ENCODE data around the gene PLA2R1. TPM values are rescaled to one million over a fixed set of nuclear protein-coding genes. Genes with fewer than 3 reads are reported as not detected.

PLA2R1 gene
- total RNA-seq, 4 donors from 2014 or later = 1.4 to 18.2 (median 14.6) TPM

DNA sequence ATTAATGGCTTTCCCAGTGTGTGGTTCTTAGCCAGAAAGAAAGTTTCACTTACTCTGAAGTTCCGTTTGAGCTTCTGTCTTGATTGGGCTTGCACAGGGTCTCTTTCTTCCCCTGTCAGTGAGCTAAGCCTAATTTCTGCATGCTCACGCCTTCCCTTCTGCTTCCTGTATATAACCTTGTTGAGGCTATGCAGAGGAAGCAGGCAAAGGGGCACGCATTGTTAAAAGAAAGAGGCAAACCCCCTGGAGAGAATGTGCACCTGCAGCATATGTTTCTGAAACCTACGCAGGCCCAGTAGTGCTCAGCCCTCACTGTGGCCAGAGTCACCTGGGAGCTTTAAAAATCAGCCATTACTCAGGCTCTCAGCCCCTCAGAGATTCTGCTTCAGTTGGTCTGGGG is 14.5 kb upstream of the PLA2R1 start:
- Histone ChIP-seq H3K27me3 (no peaks in the 10 kb centered on the region), H3K36me3 (no peaks in the 10 kb centered on the region), H3K4me1 (peaks cover 0 to 45% (median 13%) of the 10 kb centered on the region in 4 donors), H3K4me3 (no peak overlapping the region), H3K9me3 (no peaks in the 10 kb centered on the region), H3K27ac (peak overlapping the region; percentile 62 to 75 (median 65))
- no peak for TF ChIP-seq POLR2AphosphoS5 (IDR thresholded peaks at IDR 0.05)
- TF ChIP-seq POLR2A (IDR thresholded peaks at IDR 0.05) = no peak
- TF ChIP-seq, protein P1, sequence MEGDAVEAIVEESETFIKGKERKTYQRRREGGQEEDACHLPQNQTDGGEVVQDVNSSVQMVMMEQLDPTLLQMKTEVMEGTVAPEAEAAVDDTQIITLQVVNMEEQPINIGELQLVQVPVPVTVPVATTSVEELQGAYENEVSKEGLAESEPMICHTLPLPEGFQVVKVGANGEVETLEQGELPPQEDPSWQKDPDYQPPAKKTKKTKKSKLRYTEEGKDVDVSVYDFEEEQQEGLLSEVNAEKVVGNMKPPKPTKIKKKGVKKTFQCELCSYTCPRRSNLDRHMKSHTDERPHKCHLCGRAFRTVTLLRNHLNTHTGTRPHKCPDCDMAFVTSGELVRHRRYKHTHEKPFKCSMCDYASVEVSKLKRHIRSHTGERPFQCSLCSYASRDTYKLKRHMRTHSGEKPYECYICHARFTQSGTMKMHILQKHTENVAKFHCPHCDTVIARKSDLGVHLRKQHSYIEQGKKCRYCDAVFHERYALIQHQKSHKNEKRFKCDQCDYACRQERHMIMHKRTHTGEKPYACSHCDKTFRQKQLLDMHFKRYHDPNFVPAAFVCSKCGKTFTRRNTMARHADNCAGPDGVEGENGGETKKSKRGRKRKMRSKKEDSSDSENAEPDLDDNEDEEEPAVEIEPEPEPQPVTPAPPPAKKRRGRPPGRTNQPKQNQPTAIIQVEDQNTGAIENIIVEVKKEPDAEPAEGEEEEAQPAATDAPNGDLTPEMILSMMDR (IDR thresholded peaks at IDR 0.05) = no peak
- no peak for TF ChIP-seq EP300 (IDR thresholded peaks at IDR 0.05; ENCODE audit: low read depth)
- in situ Hi-C loops (cut with MboI; ENCODE audit: low pct_ligation_motif_present in 1 of 4, low pct_unique_long_range_greater_than_20kb in 1 of 4, low sequenced_read_pairs in 3 of 4) (loop anchor here in 2 of 4 donors (25.0 kb wide), 2 partner anchors 885 to 935 kb away; no protein-coding TSS in a partner anchor), intact Hi-C loops (cut with DNase I; ENCODE audit: low total_unique reads) (no loop called here)
- 0 to 44% methylated on average over 1 to 4 of the region's 4 CpGs for WGBS, 2 donors (ENCODE audit: low coverage in 1 of 2)
- DNase-seq = no peak

DNA sequence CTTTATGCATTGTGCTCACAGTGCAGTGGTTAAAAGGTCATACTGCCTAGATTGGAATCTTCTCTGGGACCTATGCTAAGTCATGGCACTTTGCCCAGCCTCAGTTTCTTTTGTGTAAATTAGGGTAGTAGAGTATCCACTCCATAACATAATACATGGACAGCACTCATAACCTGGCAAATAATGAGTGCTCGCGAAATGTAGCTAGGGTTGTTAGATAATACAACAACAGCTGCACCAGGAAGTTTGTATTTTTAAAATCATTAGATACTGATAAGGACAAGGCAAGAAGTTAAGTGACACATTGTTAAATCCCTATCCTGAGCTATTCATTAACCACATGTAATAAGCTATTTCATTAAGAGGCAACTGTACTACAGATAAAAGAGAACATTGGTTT is 13.8 kb upstream of the PLA2R1 start:
- 35 to 80% methylated on average over 2 of the region's 2 CpGs for WGBS, 2 donors (ENCODE audit: low coverage in 1 of 2)
- Histone ChIP-seq H3K27ac (peak overlapping the region in 3 of 4 donors; percentile 62 to 66 (median 64)), H3K4me1 (peaks cover 0 to 45% (median 13%) of the 10 kb centered on the region in 4 donors), H3K9me3 (no peaks in the 10 kb centered on the region), H3K27me3 (no peaks in the 10 kb centered on the region), H3K36me3 (no peaks in the 10 kb centered on the region), H3K4me3 (no peak overlapping the region)
- no peak for TF ChIP-seq POLR2AphosphoS5 (IDR thresholded peaks at IDR 0.05)
- TF ChIP-seq POLR2A (IDR thresholded peaks at IDR 0.05) = no peak
- no peak for TF ChIP-seq EP300 (IDR thresholded peaks at IDR 0.05; ENCODE audit: low read depth)
- TF ChIP-seq, protein P1 (IDR thresholded peaks at IDR 0.05) = no peak
- intact Hi-C loops (cut with DNase I; ENCODE audit: low total_unique reads) (no loop called here), in situ Hi-C loops (cut with MboI; ENCODE audit: low pct_ligation_motif_present in 1 of 4, low pct_unique_long_range_greater_than_20kb in 1 of 4, low sequenced_read_pairs in 3 of 4) (loop anchor here in 2 of 4 donors (25.0 kb wide), 2 partner anchors 886 to 936 kb away; no protein-coding TSS in a partner anchor)
- no peak for DNase-seq

DNA sequence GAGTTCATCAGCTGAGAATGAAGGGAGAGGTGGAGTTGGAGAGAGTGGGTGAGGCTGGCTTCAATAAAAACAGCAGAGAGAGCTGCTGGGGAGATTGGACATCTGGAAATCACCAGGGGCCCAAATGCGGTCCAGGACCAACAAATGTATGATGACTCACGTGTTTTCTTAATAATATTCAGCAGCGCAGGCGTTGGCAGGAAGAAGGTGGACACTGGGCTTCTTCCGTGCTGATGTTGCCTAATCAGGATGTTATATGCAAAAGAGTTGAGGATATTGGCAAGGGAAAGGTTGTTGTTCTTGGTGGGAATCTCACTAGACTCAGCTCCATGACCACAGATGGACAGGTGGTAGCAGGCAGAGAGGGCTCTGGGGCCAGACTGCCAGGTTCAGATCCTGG is 12.8 kb upstream of the PLA2R1 start:
- Histone ChIP-seq H3K27ac (no peak overlapping the region), H3K27me3 (no peaks in the 10 kb centered on the region), H3K36me3 (no peaks in the 10 kb centered on the region), H3K4me1 (peaks cover 0 to 45% (median 13%) of the 10 kb centered on the region in 4 donors), H3K9me3 (no peaks in the 10 kb centered on the region), H3K4me3 (no peak overlapping the region)
- WGBS, 2 donors (ENCODE audit: low coverage in 1 of 2) = 61 to 80% methylated on average over 5 of the region's 5 CpGs
- in situ Hi-C loops (cut with MboI; ENCODE audit: low pct_ligation_motif_present in 1 of 4, low pct_unique_long_range_greater_than_20kb in 1 of 4, low sequenced_read_pairs in 3 of 4) (loop anchor here in 2 of 4 donors (25.0 kb wide), 2 partner anchors 887 to 937 kb away; no protein-coding TSS in a partner anchor), intact Hi-C loops (cut with DNase I; ENCODE audit: low total_unique reads) (no loop called here)
- no peak for DNase-seq
- TF ChIP-seq POLR2AphosphoS5 (IDR thresholded peaks at IDR 0.05) (no peak), EP300 (IDR thresholded peaks at IDR 0.05; ENCODE audit: low read depth) (no peak), POLR2A (IDR thresholded peaks at IDR 0.05) (no peak)
- TF ChIP-seq, protein P1 (IDR thresholded peaks at IDR 0.05) = no peak

DNA sequence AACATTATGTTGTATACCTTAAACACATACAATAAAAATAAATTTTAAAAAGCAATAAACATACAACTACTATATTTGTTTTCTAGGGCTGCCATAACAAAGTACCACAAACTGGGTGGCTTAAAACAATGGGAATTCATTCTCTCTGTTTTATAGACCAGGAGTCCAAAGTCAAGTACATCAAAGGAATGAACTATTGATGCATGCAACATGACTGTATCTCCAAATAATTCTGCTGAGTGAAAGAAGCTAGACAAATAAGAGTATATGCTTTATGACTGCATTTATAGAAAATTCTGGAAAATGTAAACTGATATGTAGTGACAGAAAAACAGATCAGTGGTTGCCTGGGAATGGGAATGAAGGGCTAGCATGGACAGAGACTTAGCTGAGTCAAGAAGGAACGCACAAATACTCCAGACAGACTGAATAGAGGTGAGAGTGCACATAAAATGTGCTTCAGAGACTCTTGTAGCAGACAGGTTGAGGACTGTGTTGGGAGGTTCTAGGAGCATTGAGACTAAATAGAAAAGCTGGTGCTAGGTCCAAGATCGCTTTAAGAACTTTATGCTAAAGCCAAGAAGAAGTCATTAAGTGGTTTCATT is 11.0 kb upstream of the PLA2R1 start:
- no peak overlapping the region for H3K27ac ChIP-seq
- TF ChIP-seq EP300 (IDR thresholded peaks at IDR 0.05; ENCODE audit: low read depth) = no peak
- TF ChIP-seq, protein P1 (IDR thresholded peaks at IDR 0.05) = no peak
- TF ChIP-seq POLR2AphosphoS5 (IDR thresholded peaks at IDR 0.05) = peak in 1 of 3 donors; percentile 17
- peaks cover 0 to 37% (median 10%) of the 10 kb centered on the region in 4 donors for H3K4me1 ChIP-seq
- 34 to 43% methylated on average over 2 of the region's 2 CpGs for WGBS, 2 donors (ENCODE audit: low coverage in 1 of 2)
- no peaks in the 10 kb centered on the region for H3K27me3 ChIP-seq
- H3K4me3 ChIP-seq = no peak overlapping the region
- no peaks in the 10 kb centered on the region for H3K36me3 ChIP-seq
- H3K9me3 ChIP-seq = peaks cover 0 to 5% of the 10 kb centered on the region in 2 donors
- intact Hi-C loops (cut with DNase I; ENCODE audit: low total_unique reads) (no loop called here), in situ Hi-C loops (cut with MboI; ENCODE audit: low pct_ligation_motif_present in 1 of 4, low pct_unique_long_range_greater_than_20kb in 1 of 4, low sequenced_read_pairs in 3 of 4) (no loop called here)
- DNase-seq = no peak

Data from transverse colon (tissue), 4 donors.